Thoracic aorta (tissue), 2 donors: ENCODE data around the gene RPL28. TPM values are rescaled to one million over a fixed set of nuclear protein-coding genes. Genes with fewer than 3 reads are reported as not detected.

Source experiments
- ATAC-seq: fragments of 150-250 bp; one replicate; pipeline ENCODE4 v1.8.0; 2017; ENCODE audit warnings: low read depth; ENCODE audit not compliant: insufficient number of reproducible peaks, low FRiP score
- DNase-seq: peaks from one replicate; pipeline ENCODE4 v3.0.0-alpha.2; 2020; ENCODE audit warnings: low spot score
- H3K27ac ChIP-seq, 2 donors: fragments of 200-600 bp; sonication (generic); 1 replicate in 1 of 2; 2 replicates in 1 of 2; pipeline ENCODE4 v1.5.1; 2016; ENCODE audit warnings: mild to moderate bottlenecking in 2 of 2, moderate library complexity in 2 of 2
- H3K27me3 ChIP-seq: fragments of 200-600 bp; sonication (generic); replicated peaks from 2 replicates; pipeline ENCODE4 v1.6.0; 2016; ENCODE audit warnings: mild to moderate bottlenecking; ENCODE audit not compliant: insufficient read depth
- H3K36me3 ChIP-seq: fragments of 200-600 bp; sonication (generic); one replicate; pipeline ENCODE4 v1.5.1; 2016
- H3K4me1 ChIP-seq, 2 donors: fragments of 200-600 bp; sonication (generic); 1 replicate in 1 of 2; 2 replicates in 1 of 2; pipeline versions ENCODE4 v1.5.1 to v1.6.0; 2016; ENCODE audit warnings: low read depth in 2 of 2, mild to moderate bottlenecking in 1 of 2; ENCODE audit not compliant: control insufficient read depth in 1 of 2
- H3K4me3 ChIP-seq: fragments of 200-600 bp; sonication (generic); 2 replicates; pipeline ENCODE4 v1.5.1; 2016; ENCODE audit warnings: mild to moderate bottlenecking
- H3K9me3 ChIP-seq: fragments of 200-600 bp; sonication (generic); 2 replicates; pipeline ENCODE4 v1.5.1; 2016
- CTCF ChIP-seq: fragments of 200-600 bp; sonication (generic); IDR thresholded peaks from one replicate; pipeline ENCODE4 v1.5.1; 2019; ENCODE audit warnings: antibody characterized with exemption
- total RNA-seq, 2 donors: library from RNA; depleted of rRNA; stranded (reverse); fragments of >200 nt; gene quantifications; one replicate each; pipeline versions ENCODE4 v1.1.0 to v1.2.3, GENCODE V29; 2016

Gene RPL28
- total RNA-seq, 2 donors from 2014 or later, result 175 to 274 TPM

- no peak overlapping the region for H3K4me3 ChIP-seq
- DNase-seq, result no peak
- H3K27me3 ChIP-seq, result peaks cover 13% of the 10 kb centered on the region
- H3K9me3 ChIP-seq, result no peaks in the 10 kb centered on the region
- no peak for ATAC-seq
- no peak for TF ChIP-seq CTCF
- H3K36me3 ChIP-seq, result no peaks in the 10 kb centered on the region
- peaks cover 0 to 13% of the 10 kb centered on the region in 2 donors for H3K4me1 ChIP-seq
- H3K27ac ChIP-seq, result no peak overlapping the region
These were observed 17.6 kb upstream of the RPL28 start for GRCh38 chr19:55368106-55368505.

- DNase-seq (no peak), ATAC-seq (no peak)
- no peaks in the 10 kb centered on the region for H3K9me3 ChIP-seq
- H3K36me3 ChIP-seq, result no peaks in the 10 kb centered on the region
- peaks cover 0 to 13% of the 10 kb centered on the region in 2 donors for H3K4me1 ChIP-seq
- TF ChIP-seq CTCF, result no peak
- peak overlapping the region in 1 of 2 donors; percentile 34 for H3K27ac ChIP-seq
- peaks cover 13% of the 10 kb centered on the region for H3K27me3 ChIP-seq
- peak overlapping the region; percentile 44 for H3K4me3 ChIP-seq
These were observed 16.8 kb upstream of the RPL28 start for GRCh38 chr19:55368701-55369563.

- no peak for TF ChIP-seq CTCF
- no peak for DNase-seq
- Histone ChIP-seq H3K4me3 (peak overlapping the region; percentile 54), H3K4me1 (peaks cover 0 to 13% of the 10 kb centered on the region in 2 donors), H3K9me3 (no peaks in the 10 kb centered on the region), H3K27ac (no peak overlapping the region), H3K27me3 (peaks cover 13% of the 10 kb centered on the region), H3K36me3 (no peaks in the 10 kb centered on the region)
- ATAC-seq, result no peak
These were observed 16.0 kb upstream of the RPL28 start for GRCh38 chr19:55369653-55370304.

GRCh38 chr19:55370305-55370988 is 15.3 kb upstream of the RPL28 start, which contains the start of gene IL11:
TSS of gene IL11 (minus strand) at chr19:55370463. CDS start at chr19:55370310, 153 bp downstream.
- Histone ChIP-seq H3K27ac (no peak within 1 kb of the TSS), H3K4me1 (peaks cover 0 to 13% of the 10 kb centered on the region in 2 donors), H3K4me3 (peak within 1 kb of the TSS; percentile 54), H3K36me3 (no peaks in the 10 kb centered on the region), H3K27me3 (peaks cover 13% of the 10 kb centered on the region), H3K9me3 (no peaks in the 10 kb centered on the region)
- no peak for TF ChIP-seq CTCF
- DNase-seq (no peak), ATAC-seq (no peak)
